ENCODE results near the gene HDAC4.

The HDAC4 gene

DNA sequence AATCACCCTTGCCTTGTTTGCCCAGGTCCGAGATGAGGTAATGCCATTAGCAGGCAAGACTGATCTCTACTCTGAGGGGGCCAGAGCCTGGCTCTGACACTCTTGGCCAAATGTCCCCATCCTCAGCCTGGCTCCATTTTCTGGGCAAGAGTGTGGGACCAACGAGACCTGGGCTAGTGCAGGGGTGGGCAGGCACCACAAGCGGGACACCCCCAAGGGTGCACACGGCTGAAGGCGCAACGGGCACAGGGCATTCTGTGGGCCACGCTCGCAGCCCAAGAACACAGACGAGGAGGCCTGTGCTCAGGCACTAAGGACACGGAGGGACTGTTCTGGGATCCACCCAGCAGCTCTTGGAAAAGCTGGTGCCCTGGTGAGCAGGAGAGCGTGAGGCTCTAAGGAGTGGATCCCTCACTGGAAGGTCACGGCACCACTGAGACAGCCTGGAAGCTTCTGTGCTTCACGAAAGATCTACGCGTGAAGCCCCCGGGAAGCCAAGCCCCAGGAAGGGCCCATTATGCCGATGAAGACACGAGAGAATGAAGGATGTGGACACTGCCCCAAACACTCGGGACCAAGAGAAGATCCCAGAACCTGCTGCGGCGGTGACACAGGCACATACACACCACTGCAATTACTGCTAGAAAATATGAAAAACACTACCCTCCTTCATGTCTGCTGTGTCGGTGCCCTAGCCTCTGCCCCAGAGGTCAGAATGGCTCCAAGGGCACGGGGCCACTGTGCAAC is 138.2 kb downstream of the HDAC4 start:
- DNase-seq: no peak

DNA sequence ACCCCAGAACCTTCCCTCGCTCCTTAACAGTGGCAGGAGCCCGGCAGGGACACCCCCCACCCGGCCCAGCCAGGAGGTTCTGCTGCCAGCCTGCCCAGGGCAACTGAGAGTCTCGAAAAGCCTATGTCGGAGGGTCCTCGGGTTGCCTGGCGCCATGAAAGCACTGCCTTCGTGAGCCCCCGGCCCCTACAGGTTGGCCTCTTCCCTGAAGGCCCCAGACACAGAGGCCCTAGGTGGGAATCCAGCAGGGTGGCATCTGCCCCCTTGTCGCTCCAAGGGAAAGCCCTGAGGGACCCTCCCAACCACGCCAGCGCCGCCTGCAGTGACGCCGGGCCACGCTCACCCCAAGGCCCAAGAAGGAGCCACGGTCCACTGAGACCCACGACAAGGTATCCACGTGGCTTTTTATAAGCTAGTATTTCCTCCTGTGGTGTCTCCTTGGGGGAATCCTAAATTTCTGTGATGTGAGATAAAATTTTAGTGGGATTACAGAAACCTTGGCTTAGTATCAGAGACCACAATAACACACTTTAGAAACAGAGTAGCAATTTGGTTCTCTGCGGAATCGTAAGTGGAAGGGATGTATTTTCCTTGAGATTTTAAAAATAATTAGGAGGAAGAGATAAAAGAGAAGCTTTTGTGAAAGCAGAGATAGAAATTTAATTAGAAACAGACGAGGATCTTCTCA is 138.9 kb downstream of the HDAC4 start:
- DNase-seq: no peak

DNA sequence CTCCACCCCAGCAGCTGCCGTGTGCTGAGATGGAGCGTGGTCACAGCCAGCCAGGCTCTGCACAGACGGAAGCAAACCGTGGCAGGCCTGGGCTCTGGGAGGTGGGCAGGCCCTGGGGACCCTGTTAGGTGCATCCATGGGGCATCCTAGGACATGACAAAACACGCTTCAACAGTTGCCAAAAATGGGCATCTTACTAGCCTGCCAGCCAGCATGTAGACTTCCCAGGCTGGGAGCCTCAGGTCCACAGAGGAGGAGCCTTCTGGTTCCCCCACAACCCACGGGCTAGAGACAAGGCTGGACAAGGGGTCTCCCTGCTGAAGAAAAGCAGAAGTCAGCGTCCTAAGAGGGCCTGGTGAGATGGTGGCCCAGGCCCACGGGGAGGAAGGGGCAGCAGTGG is 139.5 kb downstream of the HDAC4 start:
- no peak for DNase-seq

DNA sequence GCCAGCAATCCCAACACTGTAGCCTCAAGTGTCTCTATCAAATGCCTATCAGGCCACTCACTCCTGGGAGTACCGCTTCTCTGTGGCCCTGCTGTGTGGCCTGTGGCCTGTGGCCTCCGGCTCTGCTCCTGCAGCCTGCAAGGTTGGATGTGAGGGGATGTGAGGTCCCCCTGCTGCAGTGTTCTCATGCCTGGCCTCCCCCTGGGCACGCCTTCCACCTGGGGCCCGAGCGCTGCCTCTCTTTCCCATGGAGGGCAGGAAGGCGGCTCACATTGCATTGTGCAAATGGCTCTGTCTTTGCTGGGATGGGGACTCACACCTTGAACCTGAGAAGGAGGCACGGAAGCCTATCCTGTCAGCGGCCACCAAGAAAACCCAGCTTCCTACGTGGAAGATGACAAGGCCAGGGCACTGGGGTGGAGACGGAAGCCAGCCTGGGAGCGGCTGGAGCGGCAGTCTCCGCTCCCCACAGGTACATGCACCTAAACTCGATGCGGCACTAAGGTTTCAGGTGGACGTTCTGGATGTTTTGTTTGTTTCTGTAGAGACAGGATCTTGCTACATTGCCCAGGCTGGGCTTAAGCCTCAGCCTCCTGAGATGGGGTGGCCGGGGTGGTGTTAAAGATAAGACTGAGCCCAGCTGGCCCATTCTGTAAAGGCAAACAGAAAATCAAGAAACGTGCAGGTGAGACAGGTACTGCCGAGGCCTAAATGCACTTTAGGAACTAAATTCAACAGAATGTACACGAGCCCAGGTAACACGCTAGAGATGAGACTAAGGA is 140.1 kb downstream of the HDAC4 start:
- DNase-seq: no peak

DNA sequence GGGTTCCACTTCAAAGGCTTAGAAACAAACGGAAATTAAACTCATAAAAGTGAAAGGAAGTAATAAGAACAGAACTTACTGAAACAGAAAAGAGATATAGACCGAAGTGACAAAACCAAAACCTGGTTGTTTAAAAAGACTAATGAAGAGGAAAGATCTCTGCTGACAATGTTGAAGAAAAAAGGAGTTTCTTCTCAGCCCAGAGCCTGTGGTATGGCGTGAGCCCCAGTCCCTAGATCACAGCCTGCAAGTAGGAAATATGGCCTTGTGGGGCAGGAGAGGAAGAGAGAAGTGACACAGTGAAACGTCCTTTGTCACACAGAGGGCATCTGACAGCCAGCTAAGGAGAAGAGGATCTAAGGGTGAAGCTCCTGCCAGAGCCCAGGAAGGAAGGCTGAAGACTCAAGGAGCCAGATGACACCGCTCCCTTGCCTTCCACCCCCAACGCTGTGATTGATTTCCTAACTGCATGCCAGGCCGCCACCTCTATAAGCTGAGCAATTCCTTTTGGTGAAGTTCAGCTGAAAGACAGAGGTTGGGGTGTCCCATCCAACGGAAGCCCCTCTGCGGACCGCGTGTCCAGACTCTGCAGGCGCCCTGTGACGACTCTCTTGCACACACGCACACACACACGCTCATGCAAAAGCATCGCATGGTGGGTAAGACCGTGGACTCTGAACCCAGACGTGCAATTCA is 141.1 kb downstream of the HDAC4 start:
- DNase-seq: no peak

DNA sequence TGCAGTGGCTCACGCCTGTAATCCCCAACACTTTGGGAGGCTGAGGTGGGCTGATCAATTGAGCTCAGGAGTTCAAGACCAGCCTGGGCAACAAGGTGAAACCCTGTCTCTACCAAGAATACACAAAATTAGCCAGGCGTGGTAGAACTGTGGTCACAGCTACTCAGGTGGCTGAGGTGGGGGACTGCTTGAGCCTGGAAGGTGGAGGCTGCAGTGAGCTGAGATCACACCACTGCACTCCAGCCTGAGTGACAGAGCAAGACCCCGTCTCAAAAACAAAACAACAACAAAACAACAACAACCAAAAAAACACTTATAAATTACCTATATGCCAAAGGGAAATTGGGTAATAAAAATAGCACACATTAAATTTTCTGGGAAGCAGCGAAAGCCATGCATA is 141.6 kb downstream of the HDAC4 start:
- no peak for DNase-seq

DNA sequence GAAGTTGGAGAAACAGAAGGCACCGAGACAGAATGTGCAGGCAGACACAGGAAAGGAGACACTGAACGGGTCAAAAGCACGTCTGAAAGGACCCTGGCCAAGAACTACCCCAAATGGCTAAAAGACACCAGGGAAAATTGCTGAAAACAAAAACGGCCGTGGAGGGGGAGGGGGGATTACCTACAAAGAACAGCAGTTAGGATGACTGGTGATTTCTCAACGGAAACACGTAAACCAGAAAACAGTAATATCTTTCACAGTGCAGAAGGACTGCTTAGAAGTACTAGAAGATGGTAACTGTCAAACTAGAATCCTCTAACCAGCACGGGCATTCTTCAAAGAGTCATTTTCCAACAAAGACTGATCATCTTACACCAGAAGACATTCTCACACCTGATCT is 142.6 kb downstream of the HDAC4 start:
- DNase-seq: no peak

DNA sequence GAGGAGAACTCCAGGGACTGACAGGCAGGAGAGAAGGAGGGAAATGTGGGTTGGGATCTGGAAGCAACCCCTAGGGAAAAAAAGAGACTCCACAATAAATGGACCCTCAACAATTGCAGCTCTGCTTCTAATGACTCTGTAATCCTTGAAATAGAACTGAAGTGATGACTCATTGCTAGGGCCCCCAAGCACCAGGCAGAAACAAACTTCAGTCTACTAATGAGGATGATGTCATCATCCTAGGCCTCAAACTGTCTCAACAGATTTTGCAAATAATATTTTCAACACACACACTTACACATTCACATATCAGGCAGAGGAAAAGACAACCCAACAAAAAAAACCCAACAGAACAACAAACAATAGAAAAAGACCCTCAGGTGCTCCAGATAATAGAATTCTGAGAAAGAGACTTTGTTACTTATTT is 143.3 kb downstream of the HDAC4 start:
- no peak for DNase-seq

DNA sequence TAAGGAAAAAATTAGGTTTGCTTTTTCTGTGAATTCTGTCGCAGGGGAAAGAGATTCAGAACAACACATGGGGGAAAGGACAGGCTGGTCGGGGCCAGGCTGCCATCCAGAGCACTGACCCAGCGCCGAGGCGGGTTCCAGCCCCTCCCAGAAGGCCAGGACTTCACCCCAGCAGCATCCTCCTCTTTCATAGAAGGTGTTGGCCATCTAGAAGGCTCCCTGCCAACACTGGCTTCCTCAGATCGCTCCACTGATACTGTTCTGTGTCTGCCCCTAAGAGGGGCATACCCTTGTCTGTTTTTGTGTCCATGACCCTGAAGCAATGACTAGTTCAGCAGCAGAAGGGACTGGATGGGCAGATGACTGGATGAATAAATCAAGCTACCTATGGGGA is 144.5 kb downstream of the HDAC4 start:
- DNase-seq: no peak

DNA sequence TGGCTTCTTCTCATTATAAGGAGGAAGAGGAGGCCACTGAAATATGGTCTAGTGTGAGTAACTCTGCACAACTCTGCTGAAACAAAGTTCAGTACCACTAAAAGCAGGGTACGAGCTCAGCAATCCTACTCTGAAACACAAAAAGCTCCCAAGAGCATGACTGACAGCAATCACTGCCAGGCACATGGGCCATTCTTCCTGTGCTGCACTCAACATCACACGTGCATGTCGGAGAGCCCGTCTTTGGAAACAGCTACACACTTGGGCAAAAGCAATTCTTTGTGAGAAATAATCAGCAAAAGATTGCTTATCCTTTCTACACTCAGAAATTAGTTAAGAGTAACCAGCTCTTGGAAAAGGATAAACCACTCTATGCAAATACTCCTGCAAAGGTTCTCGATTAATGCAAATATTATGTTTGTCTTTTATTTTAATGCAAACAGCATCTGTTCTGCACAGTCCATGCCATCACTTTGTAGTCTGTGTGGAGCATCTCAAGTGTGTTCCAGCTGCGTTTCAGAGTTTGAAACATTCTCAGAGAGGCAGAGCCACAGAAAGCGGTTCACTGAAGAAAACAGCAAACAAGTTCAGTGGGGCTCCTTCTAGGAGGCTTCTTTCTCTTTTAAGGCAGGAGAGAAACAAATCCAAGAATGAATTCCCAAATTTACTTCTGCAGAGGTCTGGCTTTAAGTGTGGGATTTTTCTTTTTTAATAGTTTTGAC is 145.0 kb downstream of the HDAC4 start:
- no peak for DNase-seq

DNA sequence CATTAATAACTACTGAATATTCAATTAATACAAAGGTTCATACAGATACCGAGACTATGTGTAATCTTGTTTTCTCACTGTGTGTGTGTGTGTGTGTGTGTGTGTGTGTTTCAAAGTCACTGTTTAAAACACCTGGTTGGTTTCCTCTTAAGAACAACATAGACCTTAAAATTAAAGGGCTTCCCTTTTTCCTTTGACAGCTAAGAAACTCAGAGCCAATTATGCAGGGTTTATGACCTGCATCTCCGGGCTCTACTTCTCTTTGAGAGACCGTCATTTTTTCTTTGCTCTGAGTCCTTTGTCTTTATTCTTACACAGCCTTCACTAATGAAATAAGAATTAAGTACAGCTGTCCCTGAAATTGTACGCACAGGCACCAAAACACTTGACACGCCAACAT is 145.6 kb downstream of the HDAC4 start:
- no peak for DNase-seq

DNA sequence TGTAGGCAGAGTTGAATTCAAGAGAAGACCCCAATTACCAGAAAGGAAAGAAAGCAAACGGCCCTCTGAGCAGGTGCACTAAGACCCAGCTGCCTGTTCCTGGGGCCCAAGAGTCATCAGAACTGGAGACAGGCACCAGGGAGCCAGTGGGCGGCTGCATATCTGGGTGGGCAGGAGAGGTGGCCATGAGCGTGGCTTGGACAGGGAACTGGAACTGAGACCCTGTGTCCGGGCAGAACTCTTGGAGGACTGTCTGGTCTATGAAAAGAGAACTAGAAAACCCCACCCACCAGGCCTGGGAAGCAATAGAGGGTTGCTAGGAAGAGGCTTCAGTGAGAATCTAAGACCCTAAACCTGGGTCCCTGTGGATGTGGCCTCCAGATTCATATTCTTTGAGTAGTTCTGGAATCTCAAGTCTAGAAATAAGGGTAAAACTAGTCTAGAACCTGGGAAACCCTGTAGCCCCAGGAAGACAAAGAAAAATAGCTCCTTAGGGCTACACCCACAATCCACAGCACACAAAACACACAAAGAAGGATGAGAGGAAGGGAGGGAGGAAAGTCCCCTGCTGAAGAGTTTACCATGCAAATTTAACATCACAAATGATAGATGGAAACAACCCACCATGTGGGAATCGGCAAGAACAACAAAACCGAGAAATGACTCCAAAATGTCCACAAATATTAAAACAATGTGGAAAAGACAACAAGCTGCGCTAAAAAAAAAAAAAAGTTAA is 147.0 kb downstream of the HDAC4 start:
- no peak for DNase-seq

DNA sequence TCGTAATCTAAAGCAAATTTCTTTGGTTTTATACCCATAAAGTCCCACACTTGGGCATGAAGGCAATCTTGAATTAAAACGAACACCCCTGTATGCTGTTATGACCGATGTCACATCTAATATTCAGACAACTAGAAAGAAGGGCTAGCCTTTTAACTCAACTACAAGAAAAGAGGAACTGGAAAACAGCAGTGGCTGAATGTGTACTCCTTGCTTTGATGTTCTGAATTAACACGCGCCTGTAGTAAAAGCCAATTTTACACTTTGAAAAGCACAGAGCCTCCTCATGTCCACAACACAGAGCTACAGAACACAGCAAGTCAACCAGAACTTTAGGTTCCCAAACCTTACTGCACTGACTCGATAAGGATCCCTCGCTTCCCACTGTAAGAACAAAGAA is 147.6 kb downstream of the HDAC4 start:
- DNase-seq: no peak

DNA sequence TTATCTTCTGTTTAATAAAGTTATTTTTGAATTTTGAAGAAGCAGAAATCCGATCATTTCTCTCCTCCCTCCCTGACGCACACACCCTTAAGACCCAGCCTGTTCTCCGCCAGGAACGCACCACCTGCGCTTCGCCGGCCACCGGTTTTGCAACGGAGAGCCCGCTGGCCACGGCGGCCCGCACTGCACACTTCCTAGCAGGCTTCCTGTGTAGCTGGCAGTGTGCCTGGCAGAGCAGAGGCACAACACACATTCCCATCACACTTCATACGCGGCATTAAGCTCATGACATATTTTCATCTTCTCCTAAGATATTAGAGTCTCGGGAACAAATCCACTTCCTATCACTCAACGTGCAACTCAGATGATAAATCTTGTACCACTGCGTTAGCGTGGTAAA is 148.0 kb downstream of the HDAC4 start:
- DNase-seq: no peak

DNA sequence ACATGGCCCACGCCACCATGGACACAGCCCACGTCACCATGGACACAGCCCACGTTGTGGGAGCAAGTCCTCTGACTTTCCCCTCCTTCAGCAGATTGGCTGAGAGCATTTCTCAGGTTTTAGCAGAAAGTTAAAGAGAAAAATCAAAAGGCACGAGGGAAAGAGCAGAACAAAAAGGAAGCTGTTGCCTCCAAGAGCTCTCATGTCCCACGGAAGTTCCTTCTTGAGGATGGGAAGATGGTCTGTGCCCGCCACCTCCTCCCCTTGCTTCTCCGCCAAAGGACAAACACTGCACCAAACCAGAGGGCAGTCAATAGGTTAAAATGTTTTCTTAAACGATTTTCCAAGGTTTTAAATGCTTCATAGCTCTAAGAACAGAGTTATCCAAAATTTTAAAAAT is 148.4 kb downstream of the HDAC4 start:
- no peak for DNase-seq

DNA sequence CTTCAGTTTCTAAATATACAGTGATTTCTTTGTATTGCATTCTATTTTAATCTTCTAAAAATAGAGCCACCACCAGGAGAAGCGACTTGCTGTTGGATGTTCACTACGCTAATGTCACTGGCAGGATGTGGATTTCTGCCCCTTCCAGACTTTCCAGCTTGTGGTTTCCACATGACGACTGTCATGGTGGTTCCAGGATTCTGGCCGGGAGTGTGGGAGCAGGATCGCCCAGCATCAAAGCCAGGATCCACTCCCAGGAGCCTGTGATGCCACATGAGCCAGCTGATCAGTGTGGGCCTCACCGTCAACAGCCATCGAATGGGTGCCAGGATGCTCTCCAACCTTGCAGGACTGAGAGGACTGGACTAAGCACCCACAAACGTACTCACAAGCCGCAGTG is 148.8 kb downstream of the HDAC4 start:
- no peak for DNase-seq

DNA sequence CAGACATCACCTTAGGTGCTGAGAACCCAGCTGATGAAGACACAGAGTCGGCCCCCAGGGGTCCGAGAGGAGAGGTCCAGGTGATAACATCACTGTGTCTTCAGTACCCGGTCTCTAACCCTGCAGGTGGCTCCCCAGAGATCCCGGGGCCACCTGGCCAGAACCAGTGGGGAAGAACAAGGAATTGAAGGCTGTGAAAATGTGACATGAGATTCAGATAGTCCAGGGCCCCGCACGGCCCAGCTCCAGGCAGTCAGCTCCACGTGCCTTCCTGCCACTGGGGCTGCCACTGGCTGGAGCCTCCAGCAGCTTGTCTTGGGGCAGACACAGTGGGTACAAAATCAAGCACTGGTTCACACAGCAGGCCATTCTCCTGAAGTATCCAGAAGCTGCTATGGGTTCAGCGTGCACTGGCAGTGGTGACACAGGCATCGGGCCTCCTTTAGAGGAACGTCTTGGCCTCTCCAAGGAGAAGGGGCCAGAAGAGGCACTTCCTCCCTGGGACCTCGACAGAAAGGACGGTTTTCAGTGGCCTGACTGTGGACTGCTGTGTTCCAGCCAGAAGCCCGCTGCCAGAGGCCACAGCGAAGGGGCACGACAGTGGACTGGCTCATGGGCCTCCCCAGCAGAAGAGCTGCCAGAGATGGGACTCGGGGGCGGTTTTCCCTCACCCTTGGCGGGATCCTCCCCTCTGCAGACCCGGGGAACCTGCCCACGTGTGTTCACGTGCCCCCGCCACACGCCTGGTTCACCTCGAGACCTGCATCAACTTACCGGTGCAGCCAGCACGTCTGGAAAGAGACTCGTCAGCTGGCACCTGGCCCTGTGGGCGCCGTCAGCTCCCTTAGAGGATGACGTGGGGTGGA is 150.4 kb downstream of the HDAC4 start:
- no peak for DNase-seq

DNA sequence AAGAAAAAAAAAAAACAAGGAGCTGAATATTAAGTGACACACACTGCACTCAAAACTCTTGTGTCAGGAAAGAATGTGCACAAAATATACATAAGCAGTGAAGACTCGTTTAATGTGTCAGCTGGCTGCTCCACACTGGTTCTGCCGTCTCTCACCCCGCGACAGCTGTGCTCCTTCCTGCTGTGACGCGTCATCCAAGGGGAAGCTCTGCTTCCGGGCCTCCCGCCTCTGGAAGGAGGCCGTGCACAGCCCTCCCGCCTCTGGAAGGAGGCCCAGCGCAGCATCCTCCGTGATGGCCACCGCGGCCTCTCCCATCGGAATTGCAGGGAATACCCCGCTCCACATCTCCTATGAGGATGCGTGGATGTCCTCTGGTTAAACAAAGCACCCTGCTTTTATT is 151.0 kb downstream of the HDAC4 start:
- DNase-seq: no peak

DNA sequence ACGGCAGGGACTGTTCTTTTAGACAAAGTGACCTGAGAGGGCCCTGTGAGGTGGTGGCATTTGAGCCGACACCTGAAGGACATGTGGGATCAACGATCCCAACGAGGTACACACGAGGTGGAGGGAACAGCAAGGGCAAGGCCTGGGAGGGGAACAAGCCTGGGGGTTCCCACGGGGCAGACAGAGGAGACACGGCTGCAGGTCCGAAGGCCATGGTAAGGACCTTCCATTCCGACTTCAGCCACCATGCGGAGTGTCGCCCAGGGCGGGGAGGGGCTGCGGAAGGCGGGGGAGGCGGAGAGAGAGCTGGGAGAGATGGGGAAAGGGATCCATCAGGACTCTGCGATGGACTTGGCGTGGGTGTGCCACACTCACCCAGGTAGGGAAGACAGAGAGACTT is 151.8 kb downstream of the HDAC4 start:
- DNase-seq: no peak

DNA sequence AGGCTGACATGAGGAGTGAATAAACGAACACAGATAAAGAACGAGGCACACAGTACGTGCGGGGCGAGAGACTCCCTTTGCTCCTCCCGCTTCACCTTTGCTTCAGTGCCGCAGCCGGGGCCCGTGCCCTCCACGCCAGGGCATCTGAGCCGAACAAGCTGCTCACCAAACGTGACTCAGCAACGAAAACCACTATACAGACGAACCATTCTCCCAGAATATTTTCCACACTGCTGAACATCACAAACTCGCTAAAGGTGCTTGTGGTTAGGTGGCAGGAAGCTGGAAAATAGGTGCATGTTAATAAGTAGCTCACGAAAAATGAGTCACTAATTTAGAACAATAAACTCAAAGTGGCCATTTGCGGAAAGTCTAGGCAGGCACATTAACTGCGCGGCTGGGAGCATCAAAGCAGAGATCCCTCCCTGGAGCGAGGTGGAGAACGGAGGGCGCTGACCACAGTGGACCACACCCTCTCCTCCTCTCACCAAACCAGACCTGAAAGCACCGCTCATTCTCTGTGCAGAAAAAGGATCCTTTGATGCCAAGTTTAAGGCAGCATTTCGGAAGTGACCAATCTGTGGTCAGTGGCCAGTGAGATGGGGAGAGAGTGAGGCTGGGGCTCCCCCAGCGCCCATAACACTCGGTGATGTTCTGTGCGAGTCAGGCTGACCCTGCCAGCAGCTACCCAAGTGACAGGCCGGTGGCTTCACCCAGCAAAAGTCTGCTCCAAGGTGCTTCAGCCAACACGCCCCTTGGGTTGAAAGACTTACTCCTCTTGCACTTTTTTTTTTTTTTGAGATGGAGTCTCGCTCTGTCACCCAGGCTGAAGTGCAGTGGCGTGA is 153.2 kb downstream of the HDAC4 start:
- DNase-seq: no peak
